IPS-20b (cell line): ENCODE results near the gene ABLIM3.
"Not testable (repeated sequence)": the region's sequence is repeated elsewhere in the genome, so short reads cannot be mapped to it uniquely, and the experiment has no call there.

Experiments
- H3K27ac ChIP-seq: one replicate; pipeline ENCODE4 v1.5.1; 2013; ENCODE audit warnings: low read length
- H3K27me3 ChIP-seq: 2 replicates; pipeline ENCODE4 v1.6.1; 2013; ENCODE audit warnings: mild to moderate bottlenecking, low read length, inconsistent platforms; ENCODE audit not compliant: insufficient read depth
- H3K36me3 ChIP-seq: 2 replicates; pipeline ENCODE4 v1.6.1; 2013; ENCODE audit warnings: low read depth, mild to moderate bottlenecking, inconsistent platforms, low read length, moderate library complexity; ENCODE audit not compliant: insufficient read depth
- H3K4me1 ChIP-seq: 2 replicates; pipeline ENCODE4 v1.6.1; 2013; ENCODE audit warnings: mild to moderate bottlenecking, control low read depth, inconsistent platforms, low read length, moderate library complexity; ENCODE audit not compliant: insufficient read depth
- H3K4me3 ChIP-seq: 2 replicates; pipeline ENCODE4 v1.5.1; 2013; ENCODE audit warnings: mild to moderate bottlenecking, low read length, inconsistent platforms
- H3K9ac ChIP-seq: 2 replicates; pipeline ENCODE4 v1.6.1; 2013; ENCODE audit warnings: low read depth, mild to moderate bottlenecking, inconsistent platforms, low read length, moderate library complexity
- H3K9me3 ChIP-seq: 2 replicates; pipeline ENCODE4 v1.6.1; 2013; ENCODE audit warnings: mild to moderate bottlenecking, low read depth, low read length, inconsistent platforms; ENCODE audit not compliant: insufficient read depth

ABLIM3 gene

DNA sequence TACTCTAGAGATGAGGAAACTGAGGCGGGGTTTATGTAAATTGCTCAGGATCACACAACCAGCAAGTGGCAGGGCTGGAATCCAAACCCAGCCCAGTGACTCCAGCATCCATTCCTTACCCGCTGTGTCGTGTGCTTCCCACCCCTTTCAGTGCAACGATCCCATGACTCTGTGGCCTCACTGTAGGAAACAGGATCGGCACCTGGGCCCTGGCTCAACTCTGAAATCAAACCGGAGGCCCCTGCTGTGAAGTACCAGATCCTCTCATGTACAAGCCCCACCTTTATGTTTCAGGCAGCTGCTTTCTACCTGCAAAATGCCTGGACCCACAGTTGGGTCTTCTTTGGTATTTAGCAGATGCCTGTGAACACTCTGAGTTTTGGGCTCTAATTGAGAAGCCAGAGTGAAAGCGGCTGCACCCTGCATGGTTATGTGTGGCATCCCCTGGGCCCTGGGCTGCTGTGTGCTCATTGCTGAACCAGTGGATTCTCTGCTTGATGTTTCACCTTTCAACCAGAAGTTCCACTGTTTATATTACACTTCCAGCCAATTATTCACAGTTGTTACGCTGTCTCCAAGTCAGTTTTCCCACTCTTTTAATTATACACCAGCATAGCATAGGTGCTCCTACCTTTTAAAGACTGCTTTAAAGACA lies 36.7 kb downstream of the ABLIM3 start:
- no peak overlapping the region for H3K27ac ChIP-seq
- H3K4me1 ChIP-seq, result no peaks in the 10 kb centered on the region
- no peak overlapping the region for H3K4me3 ChIP-seq
- H3K36me3 ChIP-seq, result no peaks in the 10 kb centered on the region
- H3K27me3 ChIP-seq, result no peaks in the 10 kb centered on the region
- H3K9me3 ChIP-seq, result no peaks in the 10 kb centered on the region
- no peak overlapping the region for H3K9ac ChIP-seq

DNA sequence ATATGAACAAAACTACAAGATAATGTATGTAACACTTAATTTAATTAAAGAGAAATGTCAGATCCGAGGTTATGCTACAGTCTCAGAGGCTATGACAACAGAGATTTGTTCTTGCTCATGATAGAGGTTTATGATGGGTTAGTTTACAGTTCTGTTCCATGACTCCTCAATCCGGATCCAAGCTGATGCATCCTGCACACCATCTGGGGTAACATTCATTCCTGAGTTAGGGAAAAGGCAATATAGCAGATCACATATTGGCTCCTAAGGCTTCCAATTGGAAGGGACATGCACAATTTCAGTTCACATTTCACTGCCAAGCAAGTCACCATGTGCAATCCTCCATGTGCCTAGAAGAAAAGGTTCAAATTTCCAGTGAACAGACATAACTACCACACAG lies 40.4 kb downstream of the ABLIM3 start:
- Histone ChIP-seq H3K4me3 (no peak overlapping the region), H3K27ac (no peak overlapping the region), H3K36me3 (no peaks in the 10 kb centered on the region), H3K9me3 (no peaks in the 10 kb centered on the region), H3K9ac (no peak overlapping the region), H3K4me1 (no peaks in the 10 kb centered on the region), H3K27me3 (no peaks in the 10 kb centered on the region)

DNA sequence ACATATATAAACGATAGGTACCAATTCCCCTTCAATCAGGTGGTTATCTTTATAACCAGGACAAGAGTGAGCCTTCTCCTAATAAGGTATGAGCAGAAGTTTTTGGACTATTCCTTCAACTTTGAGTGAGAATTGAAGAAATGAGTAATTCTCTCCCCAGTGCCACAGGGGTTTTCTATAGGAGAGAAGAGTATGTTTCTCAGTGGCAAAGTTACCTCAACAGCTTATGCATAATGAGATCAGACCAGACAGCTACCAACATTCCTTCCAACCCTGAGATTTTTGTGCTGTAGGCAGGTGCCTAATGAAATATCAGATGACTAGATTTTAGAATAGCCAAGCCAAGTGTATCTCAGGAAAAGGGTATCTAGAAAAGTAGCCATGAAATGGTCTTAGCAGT lies 40.9 kb downstream of the ABLIM3 start:
- Histone ChIP-seq H3K27me3 (no peaks in the 10 kb centered on the region), H3K4me3 (no peak overlapping the region), H3K9me3 (no peaks in the 10 kb centered on the region), H3K9ac (no peak overlapping the region), H3K27ac (no peak overlapping the region), H3K36me3 (no peaks in the 10 kb centered on the region), H3K4me1 (no peaks in the 10 kb centered on the region)

DNA sequence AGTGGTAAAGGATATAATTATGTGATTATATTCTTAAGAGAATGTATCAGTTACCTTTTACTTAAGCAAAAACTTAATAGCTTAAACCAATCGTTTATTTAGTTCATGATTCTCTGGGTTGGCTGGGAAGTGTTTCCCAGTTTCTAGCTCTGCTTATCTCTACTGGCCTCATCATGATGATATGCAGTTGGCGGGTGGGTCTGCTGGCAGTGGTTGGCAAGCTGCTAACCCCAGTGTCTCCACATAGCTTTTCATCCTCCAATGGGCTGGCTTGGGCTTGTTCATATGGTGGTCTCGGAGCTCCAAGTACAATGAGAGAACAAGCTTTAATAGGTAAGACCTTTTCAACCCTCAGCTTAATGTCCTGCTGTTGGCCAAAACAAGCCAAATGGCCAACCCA lies 43.8 kb downstream of the ABLIM3 start:
- no peaks in the 10 kb centered on the region for H3K27me3 ChIP-seq
- no peak overlapping the region for H3K27ac ChIP-seq
- H3K9ac ChIP-seq, result no peak overlapping the region
- H3K4me1 ChIP-seq, result no peaks in the 10 kb centered on the region
- no peaks in the 10 kb centered on the region for H3K36me3 ChIP-seq
- no peaks in the 10 kb centered on the region for H3K9me3 ChIP-seq
- H3K4me3 ChIP-seq, result no peak overlapping the region

DNA sequence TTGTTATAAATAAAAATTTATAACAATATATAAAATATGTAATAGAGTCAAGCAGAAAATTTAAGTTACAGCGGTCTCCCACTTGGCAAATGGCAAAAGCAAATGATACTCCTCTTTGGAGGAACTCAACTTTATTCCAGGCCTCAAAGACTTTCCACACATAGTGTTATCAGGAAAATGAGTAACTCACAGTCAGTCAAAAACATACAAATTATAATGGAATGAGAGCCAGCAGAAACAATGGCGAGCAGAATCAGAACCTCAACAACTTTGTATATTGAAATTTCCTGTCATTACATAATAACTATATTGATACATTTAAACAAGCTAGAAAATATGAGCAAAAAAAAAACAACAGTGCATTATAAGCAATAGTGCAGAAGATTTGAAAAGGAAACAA lies 45.2 kb downstream of the ABLIM3 start:
- no peaks in the 10 kb centered on the region for H3K27me3 ChIP-seq
- no peaks in the 10 kb centered on the region for H3K4me1 ChIP-seq
- no peaks in the 10 kb centered on the region for H3K9me3 ChIP-seq
- no peak overlapping the region for H3K9ac ChIP-seq
- no peaks in the 10 kb centered on the region for H3K36me3 ChIP-seq
- no peak overlapping the region for H3K4me3 ChIP-seq
- no peak overlapping the region for H3K27ac ChIP-seq

DNA sequence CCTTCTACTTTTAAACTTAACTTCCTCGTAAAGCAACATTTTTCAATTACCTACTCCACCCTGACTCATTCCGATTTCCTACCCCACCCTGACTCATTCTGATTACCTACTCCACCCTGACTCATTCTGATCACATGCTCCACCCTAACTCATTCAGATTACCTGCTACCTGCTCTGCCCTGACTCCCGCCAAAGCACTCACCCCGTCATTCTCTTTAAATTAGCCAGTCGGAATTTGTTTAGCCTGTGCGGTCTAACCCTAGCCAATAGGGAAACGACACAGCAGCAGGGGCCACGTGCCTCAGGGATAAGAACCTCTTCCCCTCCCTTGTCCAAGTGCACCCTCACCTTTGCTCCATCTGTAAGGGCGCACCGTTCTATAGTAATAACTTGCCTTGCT lies 46.3 kb downstream of the ABLIM3 start:
- not testable (repeated sequence) for H3K27me3 ChIP-seq, H3K4me3 ChIP-seq, H3K27ac ChIP-seq, H3K9me3 ChIP-seq, H3K4me1 ChIP-seq, H3K9ac ChIP-seq, H3K36me3 ChIP-seq

DNA sequence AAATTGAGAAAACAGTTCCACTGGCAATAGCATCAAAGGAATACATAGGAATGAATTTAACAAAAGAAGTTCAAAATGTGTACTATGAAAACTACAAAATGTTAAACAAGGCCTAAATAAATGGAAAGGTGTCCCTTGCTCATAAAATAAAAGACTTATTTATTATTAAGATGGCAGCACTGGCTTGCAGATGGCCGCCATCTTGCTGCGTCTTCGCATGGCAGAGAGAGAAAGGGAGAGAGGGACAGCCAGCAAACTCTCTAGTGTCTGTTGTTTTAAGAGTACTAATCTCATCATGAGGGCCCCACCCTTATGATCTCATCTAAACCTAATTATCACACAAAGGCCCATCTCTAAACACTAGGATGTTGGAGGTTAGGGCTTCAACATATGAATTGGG lies 47.1 kb downstream of the ABLIM3 start:
- Histone ChIP-seq H3K4me3 (no peak overlapping the region), H3K9me3 (no peaks in the 10 kb centered on the region), H3K27me3 (no peaks in the 10 kb centered on the region), H3K4me1 (no peaks in the 10 kb centered on the region), H3K27ac (no peak overlapping the region), H3K36me3 (no peaks in the 10 kb centered on the region), H3K9ac (no peak overlapping the region)

DNA sequence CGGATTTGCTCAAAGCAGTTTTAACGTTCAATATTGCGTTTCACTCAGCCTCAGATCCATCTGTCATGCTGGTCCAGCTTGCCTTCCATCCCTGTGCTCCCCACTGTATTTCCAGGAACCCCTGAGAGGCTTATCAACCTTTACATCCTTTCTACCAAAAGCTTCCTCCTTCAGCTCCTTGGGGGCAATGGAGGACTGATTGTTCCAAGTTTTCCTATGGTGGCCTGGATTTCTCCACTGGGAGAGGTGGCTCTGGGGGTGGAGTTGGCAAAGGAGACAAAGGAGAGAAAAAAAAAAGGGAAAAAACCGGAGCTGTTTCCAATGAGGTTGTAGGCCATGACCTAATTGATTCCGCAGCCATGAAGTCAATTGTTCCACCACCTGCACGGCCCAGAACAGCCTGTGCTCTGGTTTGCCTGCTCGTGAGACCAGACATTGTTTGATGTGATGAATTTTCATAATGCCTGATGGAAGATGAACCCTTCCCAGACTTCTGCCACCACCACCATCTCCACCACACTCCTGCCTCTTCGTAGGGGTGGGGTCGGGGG lies 54.1 kb downstream of the ABLIM3 start:
- Histone ChIP-seq H3K9ac (no peak overlapping the region), H3K36me3 (no peaks in the 10 kb centered on the region), H3K27me3 (no peaks in the 10 kb centered on the region), H3K9me3 (no peaks in the 10 kb centered on the region), H3K4me3 (no peak overlapping the region), H3K4me1 (no peaks in the 10 kb centered on the region), H3K27ac (no peak overlapping the region)

DNA sequence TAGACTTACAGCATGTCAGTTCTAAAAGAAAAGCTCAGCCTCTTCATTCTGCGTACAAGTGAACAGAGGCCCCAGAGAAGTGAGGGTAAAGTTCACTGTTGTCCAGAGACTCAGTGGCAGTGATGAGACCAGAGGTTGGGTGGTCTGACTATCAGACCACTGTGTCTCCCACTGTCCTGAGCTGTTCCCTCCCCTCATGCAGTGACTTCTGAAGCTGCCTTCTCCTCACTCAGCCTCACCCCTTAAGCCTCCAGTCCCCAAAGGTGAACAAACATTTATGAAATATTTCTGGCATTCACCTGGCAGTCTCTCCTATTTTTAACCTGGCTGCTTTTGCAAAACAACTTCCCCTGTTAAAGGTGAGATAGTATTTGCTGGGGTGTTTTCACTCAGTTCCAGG lies 54.7 kb downstream of the ABLIM3 start:
- no peaks in the 10 kb centered on the region for H3K9me3 ChIP-seq
- no peaks in the 10 kb centered on the region for H3K4me1 ChIP-seq
- no peaks in the 10 kb centered on the region for H3K27me3 ChIP-seq
- no peak overlapping the region for H3K9ac ChIP-seq
- H3K27ac ChIP-seq, result no peak overlapping the region
- no peak overlapping the region for H3K4me3 ChIP-seq
- no peaks in the 10 kb centered on the region for H3K36me3 ChIP-seq

DNA sequence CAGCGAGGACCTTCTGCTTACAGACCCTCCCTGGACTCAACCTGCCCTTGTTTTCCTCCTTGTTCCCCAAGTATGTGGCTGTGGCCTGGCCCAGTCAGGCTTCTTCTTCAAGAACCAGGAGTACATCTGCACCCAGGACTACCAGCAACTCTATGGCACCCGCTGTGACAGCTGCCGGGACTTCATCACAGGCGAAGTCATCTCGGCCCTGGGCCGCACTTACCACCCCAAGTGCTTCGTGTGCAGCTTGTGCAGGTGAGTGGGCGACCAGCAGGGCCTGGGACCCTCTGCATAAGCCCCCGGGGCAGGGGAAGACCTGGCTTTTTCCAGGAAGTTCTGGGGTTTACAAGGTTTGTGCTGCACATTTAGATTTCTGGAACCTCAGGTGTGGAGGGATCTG lies 56.9 kb downstream of the ABLIM3 start:
- H3K4me3 ChIP-seq, result no peak overlapping the region
- no peaks in the 10 kb centered on the region for H3K27me3 ChIP-seq
- H3K9ac ChIP-seq, result no peak overlapping the region
- H3K36me3 ChIP-seq, result no peaks in the 10 kb centered on the region
- no peaks in the 10 kb centered on the region for H3K9me3 ChIP-seq
- no peaks in the 10 kb centered on the region for H3K4me1 ChIP-seq
- H3K27ac ChIP-seq, result no peak overlapping the region

DNA sequence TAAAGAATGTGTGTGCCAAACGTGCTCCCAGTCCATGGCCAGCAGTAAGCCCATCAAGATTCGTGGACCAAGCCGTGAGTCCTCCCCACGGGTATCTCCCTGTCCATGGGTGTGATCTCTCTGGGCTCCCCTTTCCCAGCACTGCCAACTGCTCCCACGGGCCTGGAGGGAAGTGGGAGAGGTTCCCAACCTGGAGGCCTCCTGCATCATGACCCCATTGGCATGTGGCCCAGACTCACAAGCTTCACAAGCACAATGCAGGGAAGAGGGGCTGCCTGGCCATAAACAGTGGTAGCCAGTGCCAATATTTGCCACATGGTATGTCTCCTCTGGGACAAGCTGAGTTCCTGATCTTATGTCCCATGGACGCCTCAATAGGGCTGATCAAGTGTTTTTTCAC lies 59.1 kb downstream of the ABLIM3 start:
- Histone ChIP-seq H3K36me3 (no peaks in the 10 kb centered on the region), H3K9me3 (no peaks in the 10 kb centered on the region), H3K4me1 (no peaks in the 10 kb centered on the region), H3K9ac (no peak overlapping the region), H3K4me3 (no peak overlapping the region), H3K27me3 (no peaks in the 10 kb centered on the region), H3K27ac (no peak overlapping the region)

DNA sequence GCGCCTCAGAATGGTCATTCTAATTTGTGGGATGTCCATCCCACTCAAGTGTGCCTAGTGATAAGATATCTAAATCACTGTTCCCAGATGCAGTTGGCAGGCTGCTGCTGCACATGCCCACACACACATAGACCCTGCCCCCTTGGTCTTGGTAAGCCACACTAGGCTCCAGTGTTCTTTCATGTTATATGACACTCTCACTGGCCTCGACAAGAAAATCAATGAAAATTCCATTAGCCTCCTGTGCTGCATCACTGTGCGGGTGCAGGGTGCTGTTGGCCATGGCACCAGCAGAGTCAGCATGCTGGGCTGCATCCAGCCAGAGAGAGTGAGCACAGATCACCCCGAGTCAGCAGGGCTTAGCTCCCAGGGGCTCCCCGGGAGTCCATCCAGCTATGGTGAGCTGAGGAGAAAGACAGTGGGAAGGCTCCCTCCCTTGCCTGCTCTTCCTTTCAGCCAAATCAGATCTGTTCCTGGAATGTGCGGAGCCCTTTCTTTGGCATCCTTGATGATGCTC lies 59.9 kb downstream of the ABLIM3 start:
- no peaks in the 10 kb centered on the region for H3K4me1 ChIP-seq
- no peaks in the 10 kb centered on the region for H3K36me3 ChIP-seq
- no peak overlapping the region for H3K9ac ChIP-seq
- H3K9me3 ChIP-seq, result no peaks in the 10 kb centered on the region
- no peak overlapping the region for H3K4me3 ChIP-seq
- no peaks in the 10 kb centered on the region for H3K27me3 ChIP-seq
- H3K27ac ChIP-seq, result no peak overlapping the region
